ENCODE data around the gene NDST4.

NDST4 gene

DNA sequence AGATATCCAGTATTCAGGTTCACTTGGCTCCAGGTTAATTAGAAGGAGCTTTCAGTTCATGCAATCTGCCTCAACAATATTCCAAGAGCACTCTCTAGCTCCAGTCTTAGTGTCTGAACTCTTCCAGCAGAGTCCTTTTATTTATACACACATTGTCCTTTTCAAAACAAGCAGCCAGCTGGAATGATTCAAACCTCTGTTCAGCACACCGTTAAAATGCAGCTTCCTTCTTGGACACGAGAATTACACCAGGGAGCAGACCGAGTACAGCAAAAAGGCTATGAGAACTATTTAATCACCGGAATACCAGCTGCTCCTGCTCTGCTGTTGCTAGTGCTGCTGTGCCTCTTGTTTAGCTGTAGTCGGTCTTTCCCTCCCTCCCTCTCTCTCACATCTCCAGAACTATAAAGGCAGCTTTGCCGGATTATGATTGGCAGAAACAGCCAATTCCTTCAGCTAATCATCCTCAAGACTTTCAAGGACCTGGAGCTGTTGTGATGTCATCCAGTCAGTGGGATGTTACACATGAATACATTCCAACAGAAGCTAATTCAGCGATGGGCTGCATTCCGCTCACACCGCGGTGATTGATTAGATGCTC lies at the start of gene NDST4:
Gene NDST4, minus strand, starts transcription at position 115 of the 601 bp plus-strand sequence. CDS start 36,584 bp downstream, outside the sequence.
- no peak for DNase-seq (ENCODE audit: low read depth)

DNA sequence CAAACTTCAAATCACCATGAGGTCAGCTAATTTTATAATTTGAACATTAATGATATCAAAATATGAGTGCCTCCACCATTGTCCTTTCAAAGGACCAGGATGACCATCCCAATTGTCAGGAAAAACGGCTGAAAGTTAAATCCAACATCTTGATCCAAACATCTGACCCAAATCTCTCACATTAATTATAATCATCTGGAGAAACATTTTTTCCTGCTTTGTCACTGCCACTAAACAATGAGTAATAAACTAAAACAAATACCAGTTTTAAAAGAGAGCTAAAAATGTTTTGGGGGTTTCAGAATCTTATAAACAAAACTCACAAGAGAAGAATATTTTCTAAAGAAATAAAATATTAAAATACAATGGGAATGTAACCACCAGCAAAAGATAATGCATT lies 45.7 kb upstream of the NDST4 start:
- no peak for DNase-seq (ENCODE audit: low read depth)

GRCh38 chr4:115158296-115158695 lies 44.9 kb upstream of the NDST4 start:
- no peak for DNase-seq (ENCODE audit: low read depth)

GRCh38 chr4:115154826-115155225 lies 41.4 kb upstream of the NDST4 start:
- DNase-seq (ENCODE audit: low read depth), result no peak

GRCh38 chr4:115152965-115153364 lies 39.5 kb upstream of the NDST4 start:
- DNase-seq (ENCODE audit: low read depth), result no peak

DNA sequence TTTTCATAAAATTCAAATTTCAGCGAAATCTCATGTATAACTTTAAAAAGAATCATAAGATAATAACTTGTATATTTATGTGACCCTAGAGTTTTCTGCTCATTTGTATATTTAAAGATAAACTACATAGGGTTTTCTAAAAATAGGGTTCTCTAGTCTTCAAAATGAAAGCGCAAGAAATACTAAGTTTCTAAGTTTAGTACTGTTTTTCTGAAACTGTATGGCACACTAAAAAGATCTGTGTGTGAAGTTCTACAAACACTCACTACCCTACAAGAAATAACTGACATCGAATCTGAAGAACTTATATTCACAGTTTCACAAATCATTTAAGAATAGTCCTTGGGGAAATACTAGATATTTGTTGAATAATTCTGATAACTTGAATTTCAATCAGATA lies 38.7 kb upstream of the NDST4 start:
- no peak for DNase-seq (ENCODE audit: low read depth)

GRCh38 chr4:115149106-115149505 lies 35.7 kb upstream of the NDST4 start:
- DNase-seq (ENCODE audit: low read depth), result no peak

- DNase-seq (ENCODE audit: low read depth), result no peak
Observed at GRCh38 chr4:115145393-115146160, 32.2 kb upstream of the NDST4 start.

DNA sequence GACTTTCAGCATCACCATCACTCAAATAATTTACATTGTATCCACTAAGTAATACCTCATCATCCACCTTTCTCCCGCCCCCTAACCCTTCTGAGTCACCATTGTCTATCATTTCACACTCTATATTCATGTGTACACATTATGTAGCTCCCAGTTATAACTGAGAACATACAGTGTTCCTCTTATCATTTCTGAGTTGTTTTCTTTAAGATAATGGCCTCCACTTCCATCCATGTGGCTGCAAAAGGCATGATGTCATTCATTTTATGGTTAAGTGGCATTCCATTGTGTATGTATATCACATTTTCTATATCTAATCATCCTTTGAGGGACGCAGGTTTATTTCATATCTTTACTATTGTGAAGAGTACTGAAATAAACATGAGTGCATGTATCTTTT lies 14.6 kb upstream of the NDST4 start:
- no peak for DNase-seq (ENCODE audit: low read depth)

GRCh38 chr4:115126491-115126890 lies 13.1 kb upstream of the NDST4 start:
- DNase-seq (ENCODE audit: low read depth), result no peak

- DNase-seq (ENCODE audit: low read depth), result no peak
Observed at GRCh38 chr4:115121351-115122043, 8.1 kb upstream of the NDST4 start.

DNA sequence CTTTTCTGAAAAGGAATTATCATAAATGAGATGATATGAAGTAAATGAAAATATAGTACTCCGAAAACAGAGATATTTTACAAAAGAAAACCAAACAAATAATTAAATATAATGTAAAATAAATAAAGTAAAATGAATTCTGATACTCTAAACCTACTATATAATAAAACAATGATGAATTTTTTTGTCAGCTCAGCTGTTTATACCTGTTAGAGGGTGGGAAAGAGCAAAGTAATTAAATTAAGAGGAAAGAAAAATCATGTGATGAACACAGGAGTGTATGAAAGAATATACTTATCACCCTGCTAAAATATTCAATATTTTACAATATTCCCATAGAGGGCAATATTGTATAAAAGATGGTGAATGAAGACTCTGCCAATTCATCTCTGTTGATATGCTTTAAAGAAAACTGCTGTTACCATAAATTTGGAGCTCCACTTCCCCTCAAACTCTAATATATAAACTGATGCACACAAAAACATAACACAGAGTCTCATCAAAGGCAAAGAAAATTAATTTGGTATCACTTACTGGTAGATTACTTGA lies 6.5 kb upstream of the NDST4 start:
- DNase-seq (ENCODE audit: low read depth), result no peak

DNA sequence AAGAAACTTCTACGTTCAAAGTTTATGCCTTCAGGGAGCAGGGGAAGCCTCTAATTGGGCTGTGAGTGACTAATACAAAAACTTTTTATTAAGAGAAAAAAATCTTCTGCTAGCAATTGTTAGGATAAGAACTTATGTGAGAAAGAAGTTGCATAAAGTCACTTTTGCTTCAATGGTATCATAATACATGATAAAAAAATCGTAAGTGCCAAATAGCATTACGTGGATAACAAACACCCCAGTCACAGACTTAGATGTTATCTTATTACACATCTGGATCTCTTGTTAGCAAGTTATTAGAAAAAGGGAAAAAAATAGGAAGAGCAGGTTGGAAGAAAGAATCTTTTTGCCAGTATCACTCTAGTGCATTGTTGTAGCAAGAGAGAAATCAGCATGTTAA lies 4.2 kb upstream of the NDST4 start:
- no peak for DNase-seq (ENCODE audit: low read depth)

DNA sequence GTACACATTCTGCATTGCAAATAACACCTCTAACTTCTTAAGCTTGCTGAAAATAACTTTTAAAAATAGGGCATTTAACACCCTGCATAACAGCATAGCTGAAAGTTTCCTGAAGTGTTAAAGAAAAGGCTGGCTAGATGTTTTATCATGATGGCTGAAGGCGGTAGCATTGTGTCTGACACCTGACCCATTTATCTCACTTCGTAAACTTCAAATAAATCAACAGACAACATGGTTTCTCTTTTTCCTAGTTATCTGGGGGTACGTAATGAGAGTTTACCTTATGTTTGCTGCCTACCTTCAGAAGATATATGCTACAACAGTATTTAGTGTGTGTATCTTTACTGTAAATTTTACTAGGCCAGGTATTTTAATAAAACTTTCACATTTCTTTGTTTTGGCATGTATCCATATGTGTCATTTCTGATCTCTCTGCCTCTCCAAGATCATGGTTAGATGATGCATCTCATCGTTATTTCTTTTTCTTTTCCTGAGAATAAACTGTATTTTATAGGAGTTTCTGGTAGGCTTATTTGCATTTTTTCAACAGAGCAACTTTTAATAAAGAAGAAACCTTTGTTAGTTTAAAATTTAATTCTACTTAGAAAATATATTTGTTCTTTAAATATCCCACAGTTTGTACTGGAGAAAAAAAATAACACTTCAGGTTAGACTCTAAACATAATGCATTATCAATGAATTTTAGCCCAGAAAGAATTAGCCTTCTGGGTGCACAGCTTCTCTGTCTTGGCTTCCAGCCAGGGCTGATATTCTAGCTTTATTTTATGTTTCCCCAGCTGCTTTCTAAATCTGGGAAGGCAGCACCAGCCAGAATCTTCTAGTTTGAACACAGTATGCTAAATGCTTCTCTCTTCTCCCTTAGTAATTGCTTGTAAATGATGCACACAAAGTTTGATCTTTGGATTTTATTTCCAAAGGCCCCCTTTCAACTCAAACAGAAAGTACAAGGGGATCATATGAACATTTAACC lies 2.9 kb downstream of the NDST4 start:
- DNase-seq (ENCODE audit: low read depth), result no peak

GRCh38 chr4:115108850-115109249 lies 4.6 kb downstream of the NDST4 start:
- no peak for DNase-seq (ENCODE audit: low read depth)

GRCh38 chr4:115107411-115107810 lies 6.0 kb downstream of the NDST4 start:
- no peak for DNase-seq (ENCODE audit: low read depth)

DNA sequence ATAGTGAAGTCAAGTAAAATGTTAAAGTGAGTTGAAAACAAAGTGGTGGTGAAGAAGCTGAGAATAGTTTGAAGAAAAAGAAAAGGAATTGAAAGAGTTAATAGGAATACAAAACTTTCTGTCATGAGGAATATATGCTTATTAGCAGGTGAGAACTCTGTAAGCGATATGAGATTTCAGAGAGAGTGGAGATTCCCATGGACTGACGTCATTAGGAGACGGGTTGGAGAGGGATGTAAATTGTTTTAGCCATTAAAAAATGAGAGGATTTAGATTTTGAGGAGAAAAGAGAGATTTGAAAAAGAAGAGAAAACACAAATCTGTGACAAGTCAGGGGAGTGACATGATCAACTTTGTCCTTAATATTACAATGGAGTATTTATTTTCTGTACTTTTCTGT lies 11.7 kb downstream of the NDST4 start:
- no peak for DNase-seq (ENCODE audit: low read depth)

GRCh38 chr4:115090483-115091075 lies 22.8 kb downstream of the NDST4 start:
- no peak for DNase-seq (ENCODE audit: low read depth)

DNA sequence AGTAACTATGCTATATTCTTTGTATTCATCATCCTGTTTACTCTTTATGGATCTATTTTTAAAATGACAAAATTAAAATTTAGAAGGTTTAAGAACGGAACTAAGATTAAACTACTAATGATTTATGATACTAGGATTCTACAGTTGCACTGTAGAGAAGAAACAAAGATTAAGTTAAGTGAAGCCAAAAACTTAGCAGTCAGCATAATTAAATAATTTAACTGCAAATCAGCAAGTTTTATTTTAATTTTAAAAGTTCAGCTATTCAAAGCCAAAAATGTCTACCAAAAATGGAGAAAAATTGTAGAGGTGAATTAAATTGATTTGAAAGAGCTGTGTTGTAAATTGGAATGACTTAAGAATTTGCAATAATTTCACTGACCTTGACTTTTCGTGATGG lies 30.8 kb downstream of the NDST4 start:
- no peak for DNase-seq (ENCODE audit: low read depth)

- DNase-seq (ENCODE audit: low read depth), result no peak
Observed at GRCh38 chr4:115076691-115077090, 36.7 kb downstream of the NDST4 start.

DNA sequence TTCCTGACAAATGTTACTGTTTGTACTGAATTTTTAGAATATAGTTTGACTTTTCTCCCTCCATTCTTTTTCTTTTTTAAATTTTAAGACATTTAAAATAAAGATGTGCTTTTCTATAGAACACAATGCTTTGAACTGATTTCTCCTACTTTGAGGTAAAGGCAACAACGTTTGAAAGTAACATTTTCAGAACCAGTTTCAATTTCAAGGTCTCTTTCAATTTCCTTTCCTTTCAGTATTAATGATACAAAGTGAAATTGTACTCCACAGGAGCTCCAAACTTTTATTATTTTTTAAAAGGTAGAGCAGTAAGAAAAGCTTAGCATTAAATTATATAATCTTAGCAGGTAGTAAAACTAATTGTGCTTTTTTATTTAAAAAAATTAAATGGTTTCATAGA lies 54.9 kb downstream of the NDST4 start:
- DNase-seq (ENCODE audit: low read depth), result no peak
